Adrenal gland (tissue), 12 donors: Measurements from ENCODE around the gene VDAC1. TPM values are rescaled to one million over a fixed set of nuclear protein-coding genes. Genes with fewer than 3 reads are reported as not detected.
A peak's percentile ranks its signal among the peaks of the same experiment; 100 is the strongest.

Experiments
- DNase-seq, 7 donors: peaks; one replicate each; pipeline ENCODE4 v3.0.0-alpha.2; 2019 to 2020
- H3K27ac ChIP-seq, 5 donors: fragments of 200-600 bp; sonication (generic) in 4 of 5; 1 replicate in 3 of 5; 2 replicates in 2 of 5; pipeline versions ENCODE4 v1.5.1 to v1.8.0; 2016 to 2020; ENCODE audit warnings: mild to moderate bottlenecking in 1 of 5
- H3K27me3 ChIP-seq: fragments of 200-600 bp; 2 replicates; pipeline ENCODE4 v1.8.0; 2021
- H3K36me3 ChIP-seq, 2 donors: fragments of 200-600 bp; replicated peaks in 1 of 2; 1 replicate in 1 of 2; 2 replicates in 1 of 2; pipeline versions ENCODE4 v1.5.1 to v1.8.0; 2018 to 2022
- H3K4me1 ChIP-seq, 2 donors: fragments of 200-600 bp; replicated peaks in 1 of 2; 1 replicate in 1 of 2; 2 replicates in 1 of 2; pipeline versions ENCODE4 v1.5.1 to v1.8.0; 2018 to 2021
- H3K4me3 ChIP-seq, 4 donors: fragments of 200-600 bp; sonication (generic) in 3 of 4; one replicate each; pipeline ENCODE4 v1.5.1; 2016 to 2018
- H3K9me3 ChIP-seq, 3 donors: fragments of 200-600 bp; sonication (generic) in 1 of 3; replicated peaks in 1 of 3; 1 replicate in 2 of 3; 2 replicates in 1 of 3; pipeline versions ENCODE4 v1.5.1 to v1.8.0; 2016 to 2021
- POLR2A ChIP-seq, 2 donors: fragments of 450-650 bp; IDR thresholded peaks; one replicate each; pipeline ENCODE4 v1.6.1; 2017; ENCODE audit warnings: antibody characterized with exemption in 2 of 2, mild to moderate bottlenecking in 2 of 2, moderate library complexity in 1 of 2
- WGBS, 4 donors: extraction: QIAGEN DNeasy Blood & Tissue Kit in 2 of 4; methylation state at CpG; one replicate each; pipeline versions ENCODE4 v1.1.5 to v1.1.7; 2013 to 2017; 5-methylcytosine and 5-hydroxymethylcytosine counted together
- intact Hi-C, 2 donors: fragments of 100-400 bp; cut with DNase I; formaldehyde crosslinking; loops; one replicate each; pipeline versions ENCODE4 v1.14.1 to v1.15.0; 2022 to 2023
- polyA plus RNA-seq, 3 donors: library from polyadenylated mRNA; stranded (reverse); fragments of 200-250 nt in 2 of 3; fragments of 350-450 nt in 1 of 3; fragmentation: Illumina TruSeq in 1 of 3; extraction: RNeasy Lipid Tissue Mini Kit (QIAGEN cat#74804) in 1 of 3; gene quantifications; one replicate each; pipeline ENCODE4 v1.2.3, GENCODE V29; 2013 to 2014
- total RNA-seq, 9 donors: library from RNA; depleted of rRNA in 4 of 9; stranded (reverse); fragments of >200 nt in 4 of 9; fragments of 120-200 nt in 1 of 9; fragmentation: NEBNext Ultra II Directional in 1 of 9; extraction: Animal tissue kit (Norgen Biotek cat#: 25700) in 1 of 9; gene quantifications; one replicate each; pipeline versions ENCODE4 v1.1.0 to v1.2.4, GENCODE V29; 2013 to 2023
- TF ChIP-seq, protein P1 (sequence below), 6 experiments: fragments of 450-650 bp in 4 of 6; fragments of 200-600 bp in 2 of 6; sonication (generic) in 1 of 6; IDR thresholded peaks; 1 replicate in 5 of 6; 2 replicates in 1 of 6; pipeline versions ENCODE4 v1.5.1 to v1.8.0; 2016 to 2021; ENCODE audit warnings: antibody characterized with exemption in 6 of 6, mild to moderate bottlenecking in 2 of 6, moderate library complexity in 1 of 6
- donor health status: healthy with polysubstance abuse.
- donor health status: Bipolar disorder and iron deficiency.
- donor health status: DM: yes; HTN: yes; CAD: no.
- donor health status: DM: no; HTN: no; CAD: no.
- donor health status: DM: no; HTN: no; CAD: no.
- donor health status: DM: yes; HTN: yes; CAD: no.

Gene VDAC1
- total and polyA plus RNA-seq, 12 donors, result 66.0 to 476 (median 136) TPM

DNA sequence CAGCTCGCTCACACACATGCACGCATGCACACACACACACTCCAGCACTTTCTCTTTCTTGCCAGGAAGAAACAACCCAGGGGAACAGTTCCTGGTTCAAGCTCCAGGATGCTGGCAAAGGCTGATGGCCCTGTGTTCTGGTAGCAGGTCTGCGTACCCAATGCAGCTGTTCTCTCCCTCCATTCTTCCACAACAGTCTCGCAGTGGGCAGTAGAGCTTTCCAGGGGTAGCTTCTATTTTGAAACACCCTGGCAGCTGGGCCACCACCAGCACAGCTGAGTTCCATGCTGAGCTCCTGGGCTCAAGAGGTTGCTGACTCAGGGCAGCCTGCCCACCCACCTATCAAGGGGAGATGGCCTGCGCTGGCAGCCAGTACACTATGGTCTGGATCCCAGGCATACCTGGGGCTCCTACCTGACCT, 4.7 kb downstream of the VDAC1 start:
- intact Hi-C loops, result no loop called here
- H3K27me3 ChIP-seq, result no peaks in the 10 kb centered on the region
- H3K4me3 ChIP-seq, result no peak overlapping the region
- no peaks in the 10 kb centered on the region for H3K9me3 ChIP-seq
- 88 to 100% (median 94%) methylated on average over 4 to 5 of the region's 5 CpGs for WGBS, 4 donors
- H3K27ac ChIP-seq, result no peak overlapping the region
- no peak for DNase-seq
- H3K4me1 ChIP-seq, result peaks cover 24 to 63% of the 10 kb centered on the region in 2 donors
- TF ChIP-seq, protein P1, sequence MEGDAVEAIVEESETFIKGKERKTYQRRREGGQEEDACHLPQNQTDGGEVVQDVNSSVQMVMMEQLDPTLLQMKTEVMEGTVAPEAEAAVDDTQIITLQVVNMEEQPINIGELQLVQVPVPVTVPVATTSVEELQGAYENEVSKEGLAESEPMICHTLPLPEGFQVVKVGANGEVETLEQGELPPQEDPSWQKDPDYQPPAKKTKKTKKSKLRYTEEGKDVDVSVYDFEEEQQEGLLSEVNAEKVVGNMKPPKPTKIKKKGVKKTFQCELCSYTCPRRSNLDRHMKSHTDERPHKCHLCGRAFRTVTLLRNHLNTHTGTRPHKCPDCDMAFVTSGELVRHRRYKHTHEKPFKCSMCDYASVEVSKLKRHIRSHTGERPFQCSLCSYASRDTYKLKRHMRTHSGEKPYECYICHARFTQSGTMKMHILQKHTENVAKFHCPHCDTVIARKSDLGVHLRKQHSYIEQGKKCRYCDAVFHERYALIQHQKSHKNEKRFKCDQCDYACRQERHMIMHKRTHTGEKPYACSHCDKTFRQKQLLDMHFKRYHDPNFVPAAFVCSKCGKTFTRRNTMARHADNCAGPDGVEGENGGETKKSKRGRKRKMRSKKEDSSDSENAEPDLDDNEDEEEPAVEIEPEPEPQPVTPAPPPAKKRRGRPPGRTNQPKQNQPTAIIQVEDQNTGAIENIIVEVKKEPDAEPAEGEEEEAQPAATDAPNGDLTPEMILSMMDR (IDR thresholded peaks at IDR 0.05), result no peak
- no peak for TF ChIP-seq POLR2A (IDR thresholded peaks at IDR 0.05)
- peaks cover 0 to 7% of the 10 kb centered on the region in 2 donors for H3K36me3 ChIP-seq

DNA sequence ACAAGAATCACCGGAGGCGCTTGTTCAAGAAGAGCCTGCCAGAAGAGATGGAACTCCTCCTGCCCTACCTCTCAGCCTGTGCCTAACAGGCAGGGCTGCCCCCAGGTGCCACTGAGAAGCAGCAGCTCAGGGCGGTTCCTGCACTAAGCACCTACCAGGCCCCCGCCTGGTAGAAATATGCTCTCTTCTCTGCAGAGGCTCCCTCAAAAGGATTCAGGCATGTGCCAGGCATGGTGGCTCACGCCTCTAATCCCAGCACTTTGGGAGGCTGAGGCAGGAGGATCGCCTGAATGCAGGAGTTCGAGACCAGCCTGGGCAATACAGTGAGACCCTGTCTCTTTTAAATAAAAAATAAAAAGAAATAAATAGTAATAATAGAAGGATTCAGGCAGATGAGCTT, 6.0 kb downstream of the VDAC1 start:
- Histone ChIP-seq H3K27me3 (no peaks in the 10 kb centered on the region), H3K36me3 (peaks cover 0 to 7% of the 10 kb centered on the region in 2 donors), H3K27ac (no peak overlapping the region), H3K4me3 (no peak overlapping the region), H3K4me1 (peaks cover 29 to 76% of the 10 kb centered on the region in 2 donors), H3K9me3 (no peaks in the 10 kb centered on the region)
- peak in 1 of 7 donors; percentile 13 for DNase-seq
- WGBS, 4 donors, result 91 to 98% (median 96%) methylated on average over 6 to 7 of the region's 7 CpGs
- intact Hi-C loops, result no loop called here
- no peak for TF ChIP-seq POLR2A (IDR thresholded peaks at IDR 0.05)
- TF ChIP-seq, protein P1 (IDR thresholded peaks at IDR 0.05), result no peak

DNA sequence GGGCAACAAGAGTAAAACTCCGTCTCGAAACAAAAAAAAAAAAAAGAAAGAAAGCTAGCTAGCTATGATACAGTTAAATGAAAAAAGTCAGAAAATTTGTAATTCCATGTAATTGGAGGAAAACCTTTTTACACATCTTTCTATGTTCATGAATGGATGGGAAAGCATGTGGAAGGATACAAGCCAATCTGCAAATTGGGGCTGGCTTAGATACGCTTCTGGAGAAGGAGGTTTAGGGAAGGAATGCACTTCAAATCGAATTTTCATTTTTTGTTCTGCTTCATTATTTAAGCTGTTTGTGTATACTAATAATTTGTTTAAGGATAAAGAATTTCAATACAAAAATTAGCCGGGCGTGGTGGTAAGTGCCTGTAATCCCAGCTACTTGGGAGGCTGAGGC, 6.7 kb downstream of the VDAC1 start:
- H3K4me1 ChIP-seq, result peaks cover 22 to 78% of the 10 kb centered on the region in 2 donors
- 86 to 91% (median 90%) methylated on average over 6 of the region's 6 CpGs for WGBS, 4 donors
- intact Hi-C loops, result no loop called here

DNA sequence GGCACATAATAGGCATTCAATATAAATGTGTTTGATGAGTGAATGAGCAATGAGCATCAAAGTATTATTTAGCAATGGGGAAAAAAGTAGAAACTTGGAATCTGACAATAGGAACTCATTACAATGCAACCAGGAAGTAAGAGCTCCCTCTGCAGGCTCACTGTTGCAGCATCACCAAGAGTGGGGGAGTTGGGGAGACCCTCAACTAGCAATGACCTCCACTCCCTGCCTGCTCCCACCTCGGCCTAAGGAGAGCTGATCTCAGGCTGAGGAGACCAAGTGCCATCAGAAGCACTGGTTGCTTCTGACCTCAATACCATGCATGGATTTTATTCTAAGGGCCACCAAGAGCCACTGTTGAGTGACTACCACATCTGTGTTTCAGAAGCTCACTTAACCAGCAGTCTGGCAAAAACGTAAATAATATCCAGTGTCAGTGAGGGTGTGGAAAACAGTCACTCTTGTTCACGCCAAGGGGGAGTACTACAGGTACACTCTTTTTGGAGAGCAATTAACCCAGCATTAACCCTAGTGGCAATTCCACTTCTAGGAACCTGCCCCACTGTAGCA, 8.0 kb downstream of the VDAC1 start:
- H3K36me3 ChIP-seq, result peaks cover 0 to 7% of the 10 kb centered on the region in 2 donors
- intact Hi-C loops, result no loop called here
- WGBS, 4 donors, result 78 to 91% (median 84%) methylated on average over 2 to 3 of the region's 3 CpGs
- H3K27me3 ChIP-seq, result no peaks in the 10 kb centered on the region
- H3K4me1 ChIP-seq, result peaks cover 19 to 77% of the 10 kb centered on the region in 2 donors
- no peaks in the 10 kb centered on the region for H3K9me3 ChIP-seq
- peak overlapping the region in 2 of 5 donors; percentile 42 to 58 for H3K27ac ChIP-seq
- H3K4me3 ChIP-seq, result no peak overlapping the region
- DNase-seq, result peak in 1 of 7 donors; percentile 10
- no peak for TF ChIP-seq POLR2A (IDR thresholded peaks at IDR 0.05)
- TF ChIP-seq, protein P1 (IDR thresholded peaks at IDR 0.05), result peak in 3 of 6 experiments; percentile 9 to 13 (median 11)

More for the DNA sequence above, 6.7 kb downstream of the VDAC1 start:
- Histone ChIP-seq H3K4me3 (no peak overlapping the region), H3K9me3 (no peaks in the 10 kb centered on the region), H3K36me3 (peaks cover 0 to 7% of the 10 kb centered on the region in 2 donors), H3K27ac (no peak overlapping the region), H3K27me3 (no peaks in the 10 kb centered on the region)
- TF ChIP-seq, protein P1 (IDR thresholded peaks at IDR 0.05), result no peak
- no peak for TF ChIP-seq POLR2A (IDR thresholded peaks at IDR 0.05)
- no peak for DNase-seq
